Ureter (tissue), 1 donor: ENCODE measurements around the gene ALK. TPM values are rescaled to one million over a fixed set of nuclear protein-coding genes. Genes with fewer than 3 reads are reported as not detected.

Experiments used
- DNase-seq: peaks from one replicate; pipeline ENCODE4 v3.0.0-alpha.2; 2020; ENCODE audit warnings: low spot score
- total RNA-seq: library from RNA; stranded (reverse); gene quantifications from one replicate; pipeline ENCODE4 v1.2.4, GENCODE V29; 2023
- donor health status: DM: yes; HTN: yes; CAD: no.

Gene ALK
- total RNA-seq, 1 donor from 2014 or later: 0.36 TPM

GRCh38 chr2:29655391-29656086 lies 265.8 kb downstream of the ALK start:
- no peak for DNase-seq

- no peak for DNase-seq
Measured at GRCh38 chr2:29650631-29651097, 270.7 kb downstream of the ALK start.

GRCh38 chr2:29644949-29645348 lies 276.4 kb downstream of the ALK start:
- DNase-seq: no peak

GRCh38 chr2:29643196-29643595 lies 278.2 kb downstream of the ALK start:
- DNase-seq: no peak

- no peak for DNase-seq
Measured at GRCh38 chr2:29640360-29640759, 281.0 kb downstream of the ALK start.

- no peak for DNase-seq
Measured at GRCh38 chr2:29638641-29639040, 282.7 kb downstream of the ALK start.

- no peak for DNase-seq
Measured at GRCh38 chr2:29634916-29635315, 286.5 kb downstream of the ALK start.

- no peak for DNase-seq
Measured at GRCh38 chr2:29632018-29632417, 289.4 kb downstream of the ALK start.

GRCh38 chr2:29629495-29629894 lies 291.9 kb downstream of the ALK start:
- DNase-seq: no peak

- no peak for DNase-seq
Measured at GRCh38 chr2:29628862-29629261, 292.5 kb downstream of the ALK start.

GRCh38 chr2:29628108-29628745 lies 293.2 kb downstream of the ALK start:
- no peak for DNase-seq

GRCh38 chr2:29627279-29627711 lies 294.1 kb downstream of the ALK start:
- no peak for DNase-seq

- DNase-seq: no peak
Measured at GRCh38 chr2:29620890-29621289, 300.5 kb downstream of the ALK start.

- DNase-seq: no peak
Measured at GRCh38 chr2:29619689-29620088, 301.7 kb downstream of the ALK start.

- DNase-seq: no peak
Measured at GRCh38 chr2:29618024-29618423, 303.4 kb downstream of the ALK start.

- DNase-seq: no peak
Measured at GRCh38 chr2:29617351-29617750, 304.0 kb downstream of the ALK start.

GRCh38 chr2:29616569-29616968 lies 304.8 kb downstream of the ALK start:
- DNase-seq: no peak

GRCh38 chr2:29615841-29616240 lies 305.5 kb downstream of the ALK start:
- no peak for DNase-seq

GRCh38 chr2:29615183-29615582 lies 306.2 kb downstream of the ALK start:
- DNase-seq: no peak

GRCh38 chr2:29614295-29614830 lies 307.0 kb downstream of the ALK start:
- no peak for DNase-seq

GRCh38 chr2:29613792-29614266 lies 307.6 kb downstream of the ALK start:
- DNase-seq: no peak

- no peak for DNase-seq
Measured at GRCh38 chr2:29613067-29613466, 308.3 kb downstream of the ALK start.

GRCh38 chr2:29612568-29612967 lies 308.8 kb downstream of the ALK start:
- DNase-seq: no peak
